ENCODE measurements around the gene ACBD5.
A peak's percentile ranks its signal among the peaks of the same experiment; 100 is the strongest.
"Not testable (repeated sequence)": the region's sequence is repeated elsewhere in the genome, so short reads cannot be mapped to it uniquely, and the experiment has no call there.

ACBD5 gene

GRCh38 chr10:27240212-27241009 is at the start of gene ACBD5:
Gene ACBD5 (minus strand): TSS chr10:27240797. CDS start chr10:27240688, 109 bp downstream.
- DNase-seq: peak; percentile 65

- no peak for DNase-seq
These were observed 44.5 kb upstream of the ACBD5 start for GRCh38 chr10:27285093-27285492.

- DNase-seq: no peak
These were observed 36.0 kb upstream of the ACBD5 start for GRCh38 chr10:27276581-27276980.

GRCh38 chr10:27266025-27266424 is 25.4 kb upstream of the ACBD5 start:
- DNase-seq: not testable (repeated sequence)

GRCh38 chr10:27262788-27263187 is 22.2 kb upstream of the ACBD5 start:
- not testable (repeated sequence) for DNase-seq

GRCh38 chr10:27258838-27259812 is 18.5 kb upstream of the ACBD5 start:
- DNase-seq: no peak

- no peak for DNase-seq
These were observed 17.9 kb upstream of the ACBD5 start for GRCh38 chr10:27258492-27258837.

GRCh38 chr10:27256299-27257189 is 15.9 kb upstream of the ACBD5 start:
- no peak for DNase-seq

- DNase-seq: no peak
These were observed 13.0 kb upstream of the ACBD5 start for GRCh38 chr10:27253576-27253975.

- peak; percentile 65 for DNase-seq
These were observed 11.8 kb upstream of the ACBD5 start for GRCh38 chr10:27252267-27253000.

- no peak for DNase-seq
These were observed 11.0 kb upstream of the ACBD5 start for GRCh38 chr10:27251554-27251953.

- no peak for DNase-seq
These were observed 7.6 kb upstream of the ACBD5 start for GRCh38 chr10:27248215-27248614.

- no peak for DNase-seq
These were observed 6.8 kb upstream of the ACBD5 start for GRCh38 chr10:27247441-27247840.

- DNase-seq: no peak
These were observed 6.4 kb upstream of the ACBD5 start for GRCh38 chr10:27247006-27247405.

- no peak for DNase-seq
These were observed 5.2 kb upstream of the ACBD5 start for GRCh38 chr10:27245836-27246235.

- no peak for DNase-seq
These were observed 4.4 kb upstream of the ACBD5 start for GRCh38 chr10:27244976-27245375.

- DNase-seq: peak; percentile 43
These were observed 2.5 kb upstream of the ACBD5 start for GRCh38 chr10:27242951-27243551.

GRCh38 chr10:27242473-27242950 is 1.9 kb upstream of the ACBD5 start:
- DNase-seq: no peak

GRCh38 chr10:27241652-27242472 is 1.3 kb upstream of the ACBD5 start:
- peak; percentile 88 for DNase-seq

- no peak for DNase-seq
These were observed 534 bp upstream of the ACBD5 start for GRCh38 chr10:27241010-27241651.
